CD4-positive, alpha-beta T cell (primary cell): Measurements from ENCODE around the gene TNFSF12. TPM values are rescaled to one million over a fixed set of nuclear protein-coding genes. Genes with fewer than 3 reads are reported as not detected.

Source experiments
- ATAC-seq: fragments of 200-7000 bp; cut with Tn5 transposase; one replicate; pipeline ENCODE4 v1.10.0; 2022; ENCODE audit warnings: mild to moderate bottlenecking; ENCODE audit not compliant: poor library complexity
- CTCF ChIA-PET: fragments of 350-600 bp; sonication (Branson Sonifier 250); formaldehyde crosslinking; loops from one replicate; lab custom pipeline; 2021; ENCODE audit warnings: antibody characterized with exemption, inconsistent platforms; lab: Charles Lee
- POLR2A ChIA-PET: fragments of 350-600 bp; sonication (Branson Sonifier 250); formaldehyde crosslinking; loops from one replicate; lab custom pipeline; 2021; ENCODE audit warnings: antibody characterized with exemption, inconsistent platforms; lab: Charles Lee
- DNase-seq, 14 experiments: peaks; one replicate each; pipeline ENCODE4 v3.0.0-alpha.2; 2013 to 2020; ENCODE audit warnings: mixed read lengths in 2 of 14
- H3K27ac ChIP-seq, 2 donors: one replicate each; pipeline versions ENCODE4 v1.5.1 to v1.7.0; 2013; ENCODE audit warnings: low read length in 2 of 2, low read depth in 1 of 2, mild to moderate bottlenecking in 1 of 2
- H3K27me3 ChIP-seq, 2 experiments: 1 replicate in 1 of 2; 2 replicates in 1 of 2; pipeline versions ENCODE4 v1.6.1 to v1.7.0; 2013; ENCODE audit warnings: low read length in 2 of 2, control low read depth in 1 of 2, mild to moderate bottlenecking in 1 of 2, moderate library complexity in 1 of 2; ENCODE audit not compliant: insufficient read depth in 2 of 2, control insufficient read depth in 1 of 2
- H3K36me3 ChIP-seq: one replicate; pipeline ENCODE4 v1.6.1; 2013; ENCODE audit warnings: low read length, control low read depth; ENCODE audit not compliant: insufficient read depth
- H3K4me1 ChIP-seq: one replicate; pipeline ENCODE4 v1.6.1; 2013; ENCODE audit warnings: low read length, control low read depth; ENCODE audit not compliant: insufficient read depth
- H3K4me3 ChIP-seq: one replicate; pipeline ENCODE4 v1.5.1; 2013; ENCODE audit warnings: mild to moderate bottlenecking, low read length, moderate library complexity
- H3K9me3 ChIP-seq, 2 experiments: 1 replicate in 1 of 2; 2 replicates in 1 of 2; pipeline versions ENCODE4 v1.6.1 to v1.7.0; 2013; ENCODE audit warnings: low read length in 2 of 2, mild to moderate bottlenecking in 2 of 2, control low read depth in 1 of 2, moderate library complexity in 1 of 2; ENCODE audit not compliant: control insufficient read depth in 1 of 2, insufficient read depth in 1 of 2
- H3K27ac Mint-ChIP-seq: one replicate; pipeline ENCODE4 v1.8.0; 2020; ENCODE audit warnings: mixed read lengths
- H3K27me3 Mint-ChIP-seq: one replicate; pipeline ENCODE4 v1.8.0; 2021; ENCODE audit warnings: mixed read lengths
- H3K36me3 Mint-ChIP-seq: one replicate; pipeline ENCODE4 v1.8.0; 2021; ENCODE audit warnings: low read depth, mixed read lengths
- H3K4me1 Mint-ChIP-seq: one replicate; pipeline ENCODE4 v1.8.0; 2021; ENCODE audit warnings: low read depth, mixed read lengths
- H3K4me3 Mint-ChIP-seq: one replicate; pipeline ENCODE4 v1.8.0; 2020; ENCODE audit warnings: mild to moderate bottlenecking, mixed read lengths
- H3K9me3 Mint-ChIP-seq: one replicate; pipeline ENCODE4 v1.8.0; 2020; ENCODE audit warnings: mixed read lengths
- intact Hi-C, 2 experiments: fragments of 100-400 bp; cut with DNase I in 1 of 2; cut with micrococcal nuclease in 1 of 2; formaldehyde crosslinking; loops; one replicate each; pipeline versions ENCODE4 v1.15.1 to v1.9.0; 2023 to 2025; cut with DNase I, micrococcal nuclease
- total RNA-seq, 174 experiments: library from RNA in 2 of 174; stranded (reverse) in 2 of 174; gene quantifications; one replicate each; pipeline ENCODE4 v1.2.3 and lab custom pipeline; 2021 to 2026
- TF ChIP-seq, protein P1 (sequence below): fragments of 200-600 bp; IDR thresholded peaks from one replicate; pipeline ENCODE4 v1.8.0; 2022; ENCODE audit warnings: antibody characterized with exemption, mild to moderate bottlenecking

TNFSF12 gene
- total RNA-seq, 2 experiments from 2014 or later: 17.0 to 19.1 TPM

DNA sequence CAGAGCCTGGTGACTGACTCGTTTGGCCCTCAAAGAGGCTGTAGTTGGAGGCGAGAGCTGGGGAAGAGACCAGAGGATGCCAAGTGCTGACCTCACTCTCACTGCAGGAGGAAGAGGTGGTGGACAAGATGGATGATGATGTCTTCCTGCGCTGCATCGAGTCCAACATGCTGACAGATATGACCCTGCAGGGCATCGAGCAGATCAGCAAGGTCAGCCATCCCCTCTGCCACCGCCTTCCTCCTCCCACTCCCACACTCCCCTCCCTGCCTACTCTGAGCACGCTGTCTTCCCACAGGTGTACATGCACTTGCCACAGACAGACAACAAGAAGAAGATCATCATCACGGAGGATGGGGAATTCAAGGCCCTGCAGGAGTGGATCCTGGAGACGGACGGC is 37.8 kb upstream of the TNFSF12 start:
- Mint-ChIP-seq H3K27me3 (no peaks in the 10 kb centered on the region), H3K4me3 (peak overlapping the region; percentile 51), H3K9me3 (no peaks in the 10 kb centered on the region), H3K27ac (peak overlapping the region; percentile 75), H3K36me3 (peaks cover 88% of the 10 kb centered on the region), H3K4me1 (no peaks in the 10 kb centered on the region)
- ChIA-PET CTCF (no interaction called here), POLR2A (no interaction called here)
- no peak overlapping the region for H3K4me3 ChIP-seq
- peaks cover 79% of the 10 kb centered on the region for H3K36me3 ChIP-seq
- no peak overlapping the region for H3K27ac ChIP-seq
- no peak for DNase-seq
- H3K4me1 ChIP-seq: no peaks in the 10 kb centered on the region
- no peak for ATAC-seq
- TF ChIP-seq, protein P1, sequence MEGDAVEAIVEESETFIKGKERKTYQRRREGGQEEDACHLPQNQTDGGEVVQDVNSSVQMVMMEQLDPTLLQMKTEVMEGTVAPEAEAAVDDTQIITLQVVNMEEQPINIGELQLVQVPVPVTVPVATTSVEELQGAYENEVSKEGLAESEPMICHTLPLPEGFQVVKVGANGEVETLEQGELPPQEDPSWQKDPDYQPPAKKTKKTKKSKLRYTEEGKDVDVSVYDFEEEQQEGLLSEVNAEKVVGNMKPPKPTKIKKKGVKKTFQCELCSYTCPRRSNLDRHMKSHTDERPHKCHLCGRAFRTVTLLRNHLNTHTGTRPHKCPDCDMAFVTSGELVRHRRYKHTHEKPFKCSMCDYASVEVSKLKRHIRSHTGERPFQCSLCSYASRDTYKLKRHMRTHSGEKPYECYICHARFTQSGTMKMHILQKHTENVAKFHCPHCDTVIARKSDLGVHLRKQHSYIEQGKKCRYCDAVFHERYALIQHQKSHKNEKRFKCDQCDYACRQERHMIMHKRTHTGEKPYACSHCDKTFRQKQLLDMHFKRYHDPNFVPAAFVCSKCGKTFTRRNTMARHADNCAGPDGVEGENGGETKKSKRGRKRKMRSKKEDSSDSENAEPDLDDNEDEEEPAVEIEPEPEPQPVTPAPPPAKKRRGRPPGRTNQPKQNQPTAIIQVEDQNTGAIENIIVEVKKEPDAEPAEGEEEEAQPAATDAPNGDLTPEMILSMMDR: no peak
- H3K27me3 ChIP-seq: no peaks in the 10 kb centered on the region
- H3K9me3 ChIP-seq: no peaks in the 10 kb centered on the region
- intact Hi-C loops: loop anchor here in 1 of 2 experiments (10.0 kb wide), 1 partner anchor 174 kb away; the partner anchor contains the start of genes TP53 and WRAP53

DNA sequence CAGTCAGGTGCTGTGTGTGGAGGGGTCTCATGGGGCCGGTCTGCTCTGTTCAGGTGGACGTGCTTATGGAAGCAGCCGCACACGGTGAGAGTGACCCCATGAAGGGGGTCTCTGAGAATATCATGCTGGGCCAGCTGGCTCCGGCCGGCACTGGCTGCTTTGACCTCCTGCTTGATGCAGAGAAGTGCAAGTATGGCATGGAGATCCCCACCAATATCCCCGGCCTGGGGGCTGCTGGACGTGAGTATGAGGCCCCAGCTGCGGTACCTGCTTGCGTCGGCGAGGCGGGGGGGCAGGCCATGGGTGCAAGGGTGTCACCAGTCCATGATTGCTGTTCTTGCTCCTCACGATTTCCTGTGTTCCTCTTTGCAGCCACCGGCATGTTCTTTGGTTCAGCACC is 36.8 kb upstream of the TNFSF12 start:
- ATAC-seq: no peak
- TF ChIP-seq, protein P1: no peak
- Mint-ChIP-seq H3K36me3 (peaks cover 78% of the 10 kb centered on the region), H3K27me3 (no peaks in the 10 kb centered on the region), H3K4me1 (no peaks in the 10 kb centered on the region), H3K9me3 (no peaks in the 10 kb centered on the region), H3K4me3 (no peak overlapping the region), H3K27ac (no peak overlapping the region)
- intact Hi-C loops: loop anchor here in 1 of 2 experiments (10.0 kb wide), 1 partner anchor 173 kb away; the partner anchor contains the start of genes TP53 and WRAP53
- POLR2A ChIA-PET: no interaction called here
- Histone ChIP-seq H3K27me3 (no peaks in the 10 kb centered on the region), H3K36me3 (peaks cover 69% of the 10 kb centered on the region), H3K9me3 (no peaks in the 10 kb centered on the region), H3K4me1 (no peaks in the 10 kb centered on the region), H3K27ac (no peak overlapping the region), H3K4me3 (no peak overlapping the region)
- CTCF ChIA-PET: no interaction called here
- no peak for DNase-seq

DNA sequence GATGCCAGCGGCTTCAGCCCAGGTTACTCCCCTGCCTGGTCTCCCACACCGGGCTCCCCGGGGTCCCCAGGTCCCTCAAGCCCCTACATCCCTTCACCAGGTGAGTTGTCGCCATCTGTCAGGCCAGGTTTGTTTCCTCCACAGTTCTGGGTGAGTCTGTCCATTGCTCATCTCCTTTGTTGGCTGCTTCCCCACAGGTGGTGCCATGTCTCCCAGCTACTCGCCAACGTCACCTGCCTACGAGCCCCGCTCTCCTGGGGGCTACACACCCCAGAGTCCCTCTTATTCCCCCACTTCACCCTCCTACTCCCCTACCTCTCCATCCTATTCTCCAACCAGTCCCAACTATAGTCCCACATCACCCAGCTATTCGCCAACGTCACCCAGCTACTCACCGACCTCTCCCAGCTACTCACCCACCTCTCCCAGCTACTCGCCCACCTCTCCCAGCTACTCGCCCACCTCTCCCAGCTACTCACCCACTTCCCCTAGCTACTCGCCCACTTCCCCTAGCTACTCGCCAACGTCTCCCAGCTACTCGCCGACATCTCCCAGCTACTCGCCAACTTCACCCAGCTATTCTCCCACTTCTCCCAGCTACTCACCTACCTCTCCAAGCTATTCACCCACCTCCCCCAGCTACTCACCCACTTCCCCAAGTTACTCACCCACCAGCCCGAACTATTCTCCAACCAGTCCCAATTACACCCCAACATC is 35.9 kb upstream of the TNFSF12 start:
- no peak overlapping the region for H3K4me3 ChIP-seq
- Mint-ChIP-seq H3K4me1 (no peaks in the 10 kb centered on the region), H3K9me3 (no peaks in the 10 kb centered on the region), H3K27ac (no peak overlapping the region), H3K36me3 (peaks cover 69% of the 10 kb centered on the region), H3K27me3 (no peaks in the 10 kb centered on the region), H3K4me3 (no peak overlapping the region)
- intact Hi-C loops: loop anchor here in 1 of 2 experiments (10.0 kb wide), 1 partner anchor 172 kb away; the partner anchor contains the start of genes TP53 and WRAP53
- H3K27me3 ChIP-seq: no peaks in the 10 kb centered on the region
- H3K4me1 ChIP-seq: no peaks in the 10 kb centered on the region
- CTCF ChIA-PET: interaction anchor here (0.7 to 3.7 kb wide), 4 partner anchors 10 to 175 kb away, joined by 3 to 30 read pairs (median 5); partner anchors contain the start of gene SENP3
- POLR2A ChIA-PET: interaction anchor here (0.7 to 2.9 kb wide), 4 partner anchors 29 to 174 kb away, joined by 3 to 12 read pairs (median 8); partner anchors contain the start of genes POLR2A, TMEM102, TP53 and WRAP53
- TF ChIP-seq, protein P1: no peak
- ATAC-seq (no peak), DNase-seq (no peak)
- no peak overlapping the region for H3K27ac ChIP-seq
- no peaks in the 10 kb centered on the region for H3K9me3 ChIP-seq
- H3K36me3 ChIP-seq: peaks cover 60% of the 10 kb centered on the region
